OCI-LY7 (cell line): Measurements from ENCODE around the gene DENND6B. TPM values are rescaled to one million over a fixed set of nuclear protein-coding genes. Genes with fewer than 3 reads are reported as not detected.

Source experiments
- BruUV-seq: library from RNA; stranded (reverse); fragments of 400-500 nt; replicated peaks from 2 replicates; lab custom pipeline; 2021; lab: Mats Ljungman, UMichigan
- CTCF ChIA-PET: fragments of 300-600 bp; sonication (Branson Sonifier 250); formaldehyde crosslinking; loops from one replicate; lab custom pipeline; 2022; ENCODE audit warnings: antibody characterized with exemption; ENCODE audit not compliant: unreplicated experiment; lab: Charles Lee
- POLR2A ChIA-PET: fragments of 300-600 bp; sonication (Branson Sonifier 250); formaldehyde crosslinking; loops from one replicate; lab custom pipeline; 2022; ENCODE audit warnings: antibody characterized with exemption; lab: Charles Lee
- DNase-seq: peaks from one replicate; pipeline ENCODE4 v3.0.0-alpha.2; 2015; ENCODE audit warnings: low spot score
- H2AFZ ChIP-seq: fragments of 200-600 bp; sonication (generic), shearing (Covaris generic); 2 replicates; pipeline ENCODE4 v1.6.1; 2014; ENCODE audit warnings: mild to moderate bottlenecking, antibody characterized with exemption, low read length, moderate library complexity
- H3K27ac ChIP-seq: fragments of 200-600 bp; sonication (generic); 2 replicates; pipeline ENCODE4 v1.5.1; 2014; ENCODE audit warnings: mixed run types, low read depth, mild to moderate bottlenecking, moderate library complexity, low read length, inconsistent platforms; ENCODE audit not compliant: poor library complexity, severe bottlenecking
- H3K36me3 ChIP-seq: fragments of 200-600 bp; sonication (generic); 2 replicates; pipeline ENCODE4 v1.6.1; 2014; ENCODE audit warnings: mild to moderate bottlenecking, antibody characterized with exemption, low read length, moderate library complexity, mixed read lengths; ENCODE audit not compliant: insufficient read depth
- H3K4me1 ChIP-seq: fragments of 200-600 bp; sonication (generic); 2 replicates; pipeline ENCODE4 v1.5.1; 2014; ENCODE audit warnings: mild to moderate bottlenecking, low read length; ENCODE audit not compliant: insufficient read depth, poor library complexity, severe bottlenecking
- H3K4me2 ChIP-seq: fragments of 200-600 bp; sonication (generic); 2 replicates; pipeline ENCODE4 v1.6.1; 2014; ENCODE audit warnings: mild to moderate bottlenecking, low read length
- H3K4me3 ChIP-seq: fragments of 200-600 bp; sonication (generic); 2 replicates; pipeline ENCODE4 v1.5.1; 2014; ENCODE audit warnings: mild to moderate bottlenecking, low read depth, low read length; ENCODE audit not compliant: poor library complexity, severe bottlenecking
- H3K79me2 ChIP-seq: fragments of 200-600 bp; sonication (generic); 2 replicates; pipeline ENCODE4 v1.6.1; 2016; ENCODE audit warnings: low read depth, mild to moderate bottlenecking, low read length, moderate library complexity, mixed read lengths; ENCODE audit not compliant: insufficient read depth
- H3K9me2 ChIP-seq: fragments of 200-600 bp; sonication (generic); 2 replicates; pipeline ENCODE4 v1.6.1; 2016; ENCODE audit warnings: mild to moderate bottlenecking, low read length, mixed read lengths; ENCODE audit not compliant: insufficient read depth
- H3K9me3 ChIP-seq: fragments of 200-600 bp; sonication (generic); 2 replicates; pipeline ENCODE4 v1.6.1; 2014; ENCODE audit warnings: mild to moderate bottlenecking, mixed run types, low read length, mixed read lengths
- H4K20me1 ChIP-seq: fragments of 200-600 bp; sonication (generic); 2 replicates; pipeline ENCODE4 v1.6.1; 2014; ENCODE audit warnings: mild to moderate bottlenecking, antibody characterized with exemption, low read length, moderate library complexity, mixed read lengths; ENCODE audit not compliant: insufficient read depth
- EZH2phosphoT487 ChIP-seq: fragments of 200-600 bp; sonication (generic); IDR thresholded peaks from 2 replicates; pipeline ENCODE4 v1.6.1; 2018; ENCODE audit warnings: low read depth, borderline replicate concordance, mild to moderate bottlenecking, mixed run types, antibody characterized with exemption, low read length, moderate library complexity, mixed read lengths
- intact Hi-C: fragments of 100-400 bp; cut with micrococcal nuclease; formaldehyde crosslinking; loops from one replicate; pipeline ENCODE4 v1.10.0; 2022; ENCODE audit not compliant: unreplicated experiment
- total RNA-seq, 2 experiments: library from RNA; depleted of rRNA in 1 of 2; stranded (reverse); fragments of >200 nt in 1 of 2; shearing (Covaris generic) in 1 of 2; gene quantifications; 2 replicates each; pipeline ENCODE4 v1.2.3, GENCODE V29; 2014 to 2022
- TF ChIP-seq, protein P1 (sequence below): fragments of 200-600 bp; sonication (generic); conservative IDR thresholded peaks from 2 replicates; pipeline ENCODE4 v1.5.1; 2014; ENCODE audit warnings: mild to moderate bottlenecking, antibody characterized with exemption, low read length, moderate library complexity, mixed read lengths

The DENND6B gene
- total RNA-seq, 2 experiments from 2014 or later = 31.6 to 45.0 TPM

DNA sequence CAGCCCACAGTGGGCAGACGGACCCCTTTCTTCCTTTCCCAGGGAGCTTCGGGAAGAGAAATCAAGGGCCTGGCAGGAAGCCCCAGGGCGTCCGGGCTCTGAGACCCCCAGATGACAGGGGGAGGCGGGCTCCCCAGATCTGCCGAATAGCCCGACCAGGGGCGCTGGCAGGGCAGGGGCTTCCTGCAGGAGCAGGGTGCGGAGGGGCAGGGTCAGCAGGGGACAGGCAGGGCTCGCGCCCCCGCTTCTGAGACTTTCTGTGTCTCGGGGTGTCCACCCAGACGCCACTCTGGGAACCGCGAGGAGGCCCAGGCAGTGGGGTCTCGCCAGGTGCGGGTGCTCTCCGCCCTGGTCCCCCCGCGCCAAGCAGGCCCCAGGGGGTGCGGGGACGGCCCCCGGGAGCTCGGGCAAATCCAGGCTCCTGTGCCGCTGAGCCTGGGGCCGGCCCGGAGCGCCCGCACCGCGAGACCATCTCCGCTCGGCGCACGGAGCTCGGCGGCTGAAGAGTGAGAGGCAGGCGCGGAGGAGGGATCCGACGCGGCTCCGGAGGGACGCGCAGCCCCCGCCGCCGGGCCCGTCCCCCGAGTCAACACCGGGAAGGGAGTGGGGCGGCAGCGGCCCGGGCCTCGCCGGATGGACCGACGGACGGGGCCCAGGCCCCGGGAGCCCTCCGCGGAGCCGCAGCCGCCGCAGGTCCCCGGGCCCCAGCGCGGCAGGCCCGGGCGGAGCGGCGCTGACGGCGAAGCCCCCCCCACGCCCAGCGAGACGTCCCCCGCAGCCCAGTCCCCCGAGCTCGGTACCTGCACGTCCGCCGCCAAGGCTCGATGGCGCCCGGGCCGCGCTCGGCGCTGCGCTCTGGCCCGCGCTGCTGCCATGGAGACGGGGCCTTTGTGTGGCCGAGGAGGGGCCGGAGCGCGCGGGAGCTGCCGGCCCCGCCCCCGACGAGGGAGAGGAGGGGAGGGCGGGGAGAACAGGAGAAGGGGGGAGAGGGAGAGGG is 19.8 kb downstream of the DENND6B start, which contains the start of gene PLXNB2:
TSS of gene PLXNB2 (minus strand) at position 894 of the 997 bp plus-strand sequence. CDS start 17,062 bp downstream, outside the sequence.
- no TSS peak for BruUV-seq
- H3K27ac ChIP-seq = peak within 1 kb of the TSS; percentile 46
- POLR2A ChIA-PET = interaction anchor here (0.6 to 1.5 kb wide), 3 partner anchors 17 to 182 kb away, joined by 3 to 5 read pairs (median 3); no protein-coding TSS in a partner anchor

DNA sequence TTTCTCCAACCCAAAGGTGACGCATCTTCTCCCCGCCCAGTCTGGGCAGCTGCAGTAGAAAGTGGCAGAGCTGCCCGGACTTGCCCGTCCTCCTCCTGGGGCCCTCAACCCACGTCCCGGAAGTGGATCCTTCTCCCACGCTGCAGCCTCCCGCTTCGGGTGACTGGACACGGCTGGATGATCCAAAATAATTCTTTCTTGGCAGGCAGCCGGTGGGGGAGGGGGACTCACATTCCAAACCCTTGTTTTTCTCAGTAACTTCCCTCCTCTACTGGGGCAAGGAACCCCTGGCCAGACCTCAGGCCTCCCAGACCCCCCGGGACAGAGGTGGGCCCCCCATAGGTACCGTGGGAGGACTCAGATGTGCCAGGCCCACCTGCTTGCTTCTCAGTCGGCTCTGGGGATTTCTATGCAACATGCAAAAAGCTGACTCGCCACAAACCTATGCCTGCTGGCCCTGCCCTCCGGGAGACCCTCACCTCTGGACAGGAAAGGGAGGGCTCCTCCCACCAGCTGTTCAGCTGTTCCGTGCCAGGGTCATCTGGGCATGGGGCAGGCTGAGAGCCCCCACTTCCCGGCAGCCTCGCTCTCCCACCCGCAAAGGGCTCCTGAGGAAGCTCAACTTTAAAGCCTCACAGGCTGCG is 20.8 kb downstream of the DENND6B start:
- POLR2A ChIA-PET = interaction anchor here (1.5 kb wide), 1 partner anchor 28 kb away, joined by 3 read pairs; no protein-coding TSS in a partner anchor

More for the DNA sequence above, 19.8 kb downstream of the DENND6B start, which contains the start of gene PLXNB2:
- peak within 1 kb of the TSS; percentile 15 for H3K4me3 ChIP-seq
- TF ChIP-seq, protein P1, sequence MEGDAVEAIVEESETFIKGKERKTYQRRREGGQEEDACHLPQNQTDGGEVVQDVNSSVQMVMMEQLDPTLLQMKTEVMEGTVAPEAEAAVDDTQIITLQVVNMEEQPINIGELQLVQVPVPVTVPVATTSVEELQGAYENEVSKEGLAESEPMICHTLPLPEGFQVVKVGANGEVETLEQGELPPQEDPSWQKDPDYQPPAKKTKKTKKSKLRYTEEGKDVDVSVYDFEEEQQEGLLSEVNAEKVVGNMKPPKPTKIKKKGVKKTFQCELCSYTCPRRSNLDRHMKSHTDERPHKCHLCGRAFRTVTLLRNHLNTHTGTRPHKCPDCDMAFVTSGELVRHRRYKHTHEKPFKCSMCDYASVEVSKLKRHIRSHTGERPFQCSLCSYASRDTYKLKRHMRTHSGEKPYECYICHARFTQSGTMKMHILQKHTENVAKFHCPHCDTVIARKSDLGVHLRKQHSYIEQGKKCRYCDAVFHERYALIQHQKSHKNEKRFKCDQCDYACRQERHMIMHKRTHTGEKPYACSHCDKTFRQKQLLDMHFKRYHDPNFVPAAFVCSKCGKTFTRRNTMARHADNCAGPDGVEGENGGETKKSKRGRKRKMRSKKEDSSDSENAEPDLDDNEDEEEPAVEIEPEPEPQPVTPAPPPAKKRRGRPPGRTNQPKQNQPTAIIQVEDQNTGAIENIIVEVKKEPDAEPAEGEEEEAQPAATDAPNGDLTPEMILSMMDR = no peak
- no peak for TF ChIP-seq EZH2phosphoT487
- H4K20me1 ChIP-seq = no peaks in the 10 kb centered on the region
- H2AFZ ChIP-seq = no peak within 1 kb of the TSS
- no peaks in the 10 kb centered on the region for H3K79me2 ChIP-seq
- CTCF ChIA-PET = no interaction called here
- intact Hi-C loops = no loop called here
- no peaks in the 10 kb centered on the region for H3K36me3 ChIP-seq
- peaks cover 73% of the 10 kb centered on the region for H3K4me1 ChIP-seq
- DNase-seq = no peak
- peak within 1 kb of the TSS; percentile 54 for H3K4me2 ChIP-seq
- no peaks in the 10 kb centered on the region for H3K9me2 ChIP-seq
- H3K9me3 ChIP-seq = no peaks in the 10 kb centered on the region

More for the DNA sequence above, 20.8 kb downstream of the DENND6B start:
- Histone ChIP-seq H3K9me3 (no peaks in the 10 kb centered on the region), H2AFZ (no peak overlapping the region), H3K4me1 (peaks cover 83% of the 10 kb centered on the region), H3K79me2 (no peaks in the 10 kb centered on the region), H4K20me1 (no peaks in the 10 kb centered on the region), H3K4me3 (no peak overlapping the region), H3K4me2 (peak overlapping the region; percentile 49), H3K9me2 (no peaks in the 10 kb centered on the region), H3K36me3 (no peaks in the 10 kb centered on the region), H3K27ac (no peak overlapping the region)
- DNase-seq = no peak
- no TSS peak for BruUV-seq
- TF ChIP-seq, protein P1 = no peak
- no peak for TF ChIP-seq EZH2phosphoT487
- intact Hi-C loops = no loop called here
- CTCF ChIA-PET = no interaction called here
